SIG-M5 treated with dmso at 0.1 percent for 504 hours (cell line): Measurements from ENCODE around the gene FILIP1L.

Source experiments
- DNase-seq: peaks from one replicate; lab custom pipeline; 2025; ENCODE audit not compliant: unreplicated experiment; lab: John Stamatoyannopoulos, UW

The FILIP1L gene

GRCh38 chr3:100114413-100115030 is at the start of gene FILIP1L:
Gene FILIP1L, minus strand, starts transcription at chr3:100114501.
- no peak for DNase-seq

GRCh38 chr3:100163787-100164186 is 49.5 kb upstream of the FILIP1L start:
- no peak for DNase-seq

- DNase-seq: no peak
Observed at GRCh38 chr3:100160521-100160920, 46.2 kb upstream of the FILIP1L start.

GRCh38 chr3:100159331-100160153 is 45.2 kb upstream of the FILIP1L start:
- DNase-seq: no peak

- no peak for DNase-seq
Observed at GRCh38 chr3:100158918-100159330, 44.6 kb upstream of the FILIP1L start.

GRCh38 chr3:100157685-100158084 is 43.4 kb upstream of the FILIP1L start:
- DNase-seq: no peak

GRCh38 chr3:100155590-100155989 is 41.3 kb upstream of the FILIP1L start:
- no peak for DNase-seq

- DNase-seq: no peak
Observed at GRCh38 chr3:100155128-100155527, 40.8 kb upstream of the FILIP1L start.

GRCh38 chr3:100154171-100154570 is 39.9 kb upstream of the FILIP1L start:
- no peak for DNase-seq

GRCh38 chr3:100151024-100151707 is 36.9 kb upstream of the FILIP1L start:
- peak; percentile 7 for DNase-seq

- DNase-seq: no peak
Observed at GRCh38 chr3:100150473-100150872, 36.2 kb upstream of the FILIP1L start.

- DNase-seq: no peak
Observed at GRCh38 chr3:100149713-100150415, 35.6 kb upstream of the FILIP1L start.

- no peak for DNase-seq
Observed at GRCh38 chr3:100149130-100149529, 34.8 kb upstream of the FILIP1L start.

- DNase-seq: peak; percentile 6
Observed at GRCh38 chr3:100144255-100144866, 30.1 kb upstream of the FILIP1L start.

- no peak for DNase-seq
Observed at GRCh38 chr3:100141586-100141985, 27.3 kb upstream of the FILIP1L start.

- DNase-seq: no peak
Observed at GRCh38 chr3:100140976-100141375, 26.7 kb upstream of the FILIP1L start.

- no peak for DNase-seq
Observed at GRCh38 chr3:100136921-100137320, 22.6 kb upstream of the FILIP1L start.

GRCh38 chr3:100131241-100131640 is 16.9 kb upstream of the FILIP1L start:
- peak; percentile 17 for DNase-seq

GRCh38 chr3:100129941-100130340 is 15.6 kb upstream of the FILIP1L start:
- DNase-seq: no peak

- no peak for DNase-seq
Observed at GRCh38 chr3:100128565-100128964, 14.3 kb upstream of the FILIP1L start.

- no peak for DNase-seq
Observed at GRCh38 chr3:100127792-100128191, 13.5 kb upstream of the FILIP1L start.
